Thyroid gland (tissue), 4 donors: ENCODE results near the gene GLYATL3.

Experiments used
- CTCF ChIP-seq, 6 experiments: fragments of 200-600 bp in 3 of 6; fragments of 450-650 bp in 3 of 6; sonication (generic) in 3 of 6; IDR thresholded peaks; one replicate each; pipeline ENCODE4 v1.5.1; 2016 to 2019; ENCODE audit warnings: antibody characterized with exemption in 6 of 6, mild to moderate bottlenecking in 2 of 6, inconsistent platforms in 1 of 6, moderate library complexity in 1 of 6
- POLR2A ChIP-seq, 2 donors: fragments of 450-650 bp; IDR thresholded peaks; one replicate each; pipeline ENCODE4 v1.6.1; 2017; ENCODE audit warnings: antibody characterized with exemption in 2 of 2, mild to moderate bottlenecking in 2 of 2, moderate library complexity in 1 of 2

GRCh38 chr6:49509342-49509741 lies 9.6 kb downstream of the GLYATL3 start:
- TF ChIP-seq CTCF (IDR thresholded peaks at IDR 0.05) (no peak), POLR2A (IDR thresholded peaks at IDR 0.05) (no peak)
